PC-3 (cell line): ENCODE results near the gene MRTFA.

Experiments used
- CTCF ChIP-seq: fragments of 300-600 bp; sonication (generic); conservative IDR thresholded peaks from 2 replicates; pipeline ENCODE4 v1.5.1; 2017; ENCODE audit warnings: antibody characterized with exemption, low read depth, mild to moderate bottlenecking, low read length
- EZH2 ChIP-seq: fragments of 300-600 bp; sonication (generic); IDR thresholded peaks from one replicate; pipeline ENCODE4 v1.6.1; 2017; ENCODE audit warnings: antibody characterized with exemption, mild to moderate bottlenecking, low read length; ENCODE audit not compliant: unreplicated experiment
- EZH2phosphoT487 ChIP-seq: fragments of 300-600 bp; sonication (generic); IDR thresholded peaks from 2 replicates; pipeline ENCODE4 v1.6.1; 2018; ENCODE audit warnings: mild to moderate bottlenecking, antibody characterized with exemption, low read length, borderline replicate concordance

GRCh38 chr22:40446203-40446602 is 190.3 kb downstream of the MRTFA start:
- TF ChIP-seq CTCF (no peak), EZH2phosphoT487 (no peak), EZH2 (no peak)
